ENCODE measurements around the gene JMY. TPM values are rescaled to one million over a fixed set of nuclear protein-coding genes. Genes with fewer than 3 reads are reported as not detected.
A peak's percentile ranks its signal among the peaks of the same experiment; 100 is the strongest.

JMY gene
- polyA plus RNA-seq, 4 donors: 1.6 to 10.3 (median 2.5) TPM

- FAIRE-seq (no peak), DNase-seq (no peak)
- Histone ChIP-seq H3K27me3 (ENCODE audit: control insufficient read depth in 3 of 3, insufficient read depth in 3 of 3, low read length in 3 of 3) (peaks cover 0 to 3% (median 0%) of the 10 kb centered on the region in 3 donors), H3K4me1 (ENCODE audit: control insufficient read depth in 3 of 3, insufficient read depth in 2 of 3, low read depth in 1 of 3, low read length in 2 of 3) (no peaks in the 10 kb centered on the region), H3K9me3 (ENCODE audit: control insufficient read depth in 2 of 2, insufficient read depth in 1 of 2, low read depth in 1 of 2, low read length in 1 of 2) (peaks cover 0 to 4% of the 10 kb centered on the region in 2 donors), H3K36me3 (ENCODE audit: control insufficient read depth in 3 of 3, insufficient read depth in 2 of 3, low read depth in 1 of 3, low read length in 3 of 3) (no peaks in the 10 kb centered on the region), H3K4me3 (ENCODE audit: low read depth in 1 of 3, low read length in 3 of 3) (no peak overlapping the region), H3K27ac (ENCODE audit: low read depth in 1 of 3, low read length in 2 of 3) (no peak overlapping the region)
- 89 to 90% (median 89%) methylated on average over 4 of the region's 4 CpGs for WGBS, 3 donors
Measured at GRCh38 chr5:79329453-79329852, 93.5 kb downstream of the JMY start.

GRCh38 chr5:79330071-79330470, 94.1 kb downstream of the JMY start:
- no peaks in the 10 kb centered on the region for H3K36me3 ChIP-seq (ENCODE audit: control insufficient read depth in 3 of 3, insufficient read depth in 2 of 3, low read depth in 1 of 3, low read length in 3 of 3)
- no peak overlapping the region for H3K4me3 ChIP-seq (ENCODE audit: low read depth in 1 of 3, low read length in 3 of 3)
- H3K4me1 ChIP-seq (ENCODE audit: control insufficient read depth in 3 of 3, insufficient read depth in 2 of 3, low read depth in 1 of 3, low read length in 2 of 3): no peaks in the 10 kb centered on the region
- DNase-seq (peak in 1 of 2 donors; percentile 3), FAIRE-seq (no peak)
- peaks cover 0 to 4% of the 10 kb centered on the region in 2 donors for H3K9me3 ChIP-seq (ENCODE audit: control insufficient read depth in 2 of 2, insufficient read depth in 1 of 2, low read depth in 1 of 2, low read length in 1 of 2)
- no peak overlapping the region for H3K27ac ChIP-seq (ENCODE audit: low read depth in 1 of 3, low read length in 2 of 3)
- 84 to 87% (median 86%) methylated on average over 5 of the region's 5 CpGs for WGBS, 3 donors
- peaks cover 0 to 3% (median 0%) of the 10 kb centered on the region in 3 donors for H3K27me3 ChIP-seq (ENCODE audit: control insufficient read depth in 3 of 3, insufficient read depth in 3 of 3, low read length in 3 of 3)

- no peak overlapping the region for H3K27ac ChIP-seq (ENCODE audit: low read depth in 1 of 3, low read length in 2 of 3)
- H3K27me3 ChIP-seq (ENCODE audit: control insufficient read depth in 3 of 3, insufficient read depth in 3 of 3, low read length in 3 of 3): peaks cover 0 to 3% (median 0%) of the 10 kb centered on the region in 3 donors
- DNase-seq (no peak), FAIRE-seq (no peak)
- no peaks in the 10 kb centered on the region for H3K4me1 ChIP-seq (ENCODE audit: control insufficient read depth in 3 of 3, insufficient read depth in 2 of 3, low read depth in 1 of 3, low read length in 2 of 3)
- no peak overlapping the region for H3K4me3 ChIP-seq (ENCODE audit: low read depth in 1 of 3, low read length in 3 of 3)
- 73 to 85% (median 78%) methylated on average over 10 of the region's 10 CpGs for WGBS, 3 donors
- H3K36me3 ChIP-seq (ENCODE audit: control insufficient read depth in 3 of 3, insufficient read depth in 2 of 3, low read depth in 1 of 3, low read length in 3 of 3): no peaks in the 10 kb centered on the region
- H3K9me3 ChIP-seq (ENCODE audit: control insufficient read depth in 2 of 2, insufficient read depth in 1 of 2, low read depth in 1 of 2, low read length in 1 of 2): peaks cover 0 to 4% of the 10 kb centered on the region in 2 donors
Measured at GRCh38 chr5:79333852-79334557, 98.1 kb downstream of the JMY start.

GRCh38 chr5:79346420-79346824, 110.5 kb downstream of the JMY start:
- Histone ChIP-seq H3K27me3 (ENCODE audit: control insufficient read depth in 3 of 3, insufficient read depth in 3 of 3, low read length in 3 of 3) (no peaks in the 10 kb centered on the region), H3K4me1 (ENCODE audit: control insufficient read depth in 3 of 3, insufficient read depth in 2 of 3, low read depth in 1 of 3, low read length in 2 of 3) (no peaks in the 10 kb centered on the region), H3K36me3 (ENCODE audit: control insufficient read depth in 3 of 3, insufficient read depth in 2 of 3, low read depth in 1 of 3, low read length in 3 of 3) (no peaks in the 10 kb centered on the region), H3K9me3 (ENCODE audit: control insufficient read depth in 2 of 2, insufficient read depth in 1 of 2, low read depth in 1 of 2, low read length in 1 of 2) (no peaks in the 10 kb centered on the region), H3K27ac (ENCODE audit: low read depth in 1 of 3, low read length in 2 of 3) (no peak overlapping the region), H3K4me3 (ENCODE audit: low read depth in 1 of 3, low read length in 3 of 3) (no peak overlapping the region)
- FAIRE-seq (no peak), DNase-seq (no peak)
- 85 to 88% (median 87%) methylated on average over 6 of the region's 6 CpGs for WGBS, 3 donors

GRCh38 chr5:79349047-79349446, 113.1 kb downstream of the JMY start:
- DNase-seq: no peak
- FAIRE-seq: no peak
- H3K27me3 ChIP-seq (ENCODE audit: control insufficient read depth in 3 of 3, insufficient read depth in 3 of 3, low read length in 3 of 3): no peaks in the 10 kb centered on the region
- H3K9me3 ChIP-seq (ENCODE audit: control insufficient read depth in 2 of 2, insufficient read depth in 1 of 2, low read depth in 1 of 2, low read length in 1 of 2): no peaks in the 10 kb centered on the region
- no peak overlapping the region for H3K27ac ChIP-seq (ENCODE audit: low read depth in 1 of 3, low read length in 2 of 3)
- H3K36me3 ChIP-seq (ENCODE audit: control insufficient read depth in 3 of 3, insufficient read depth in 2 of 3, low read depth in 1 of 3, low read length in 3 of 3): no peaks in the 10 kb centered on the region
- H3K4me3 ChIP-seq (ENCODE audit: low read depth in 1 of 3, low read length in 3 of 3): no peak overlapping the region
- 89 to 91% (median 90%) methylated on average over 10 of the region's 10 CpGs for WGBS, 3 donors
- H3K4me1 ChIP-seq (ENCODE audit: control insufficient read depth in 3 of 3, insufficient read depth in 2 of 3, low read depth in 1 of 3, low read length in 2 of 3): no peaks in the 10 kb centered on the region

- no peaks in the 10 kb centered on the region for H3K27me3 ChIP-seq (ENCODE audit: control insufficient read depth in 3 of 3, insufficient read depth in 3 of 3, low read length in 3 of 3)
- 50 to 74% (median 60%) methylated on average over 2 of the region's 2 CpGs for WGBS, 3 donors
- H3K4me3 ChIP-seq (ENCODE audit: low read depth in 1 of 3, low read length in 3 of 3): no peak overlapping the region
- no peak for FAIRE-seq
- H3K9me3 ChIP-seq (ENCODE audit: control insufficient read depth in 2 of 2, insufficient read depth in 1 of 2, low read depth in 1 of 2, low read length in 1 of 2): no peaks in the 10 kb centered on the region
- no peak for DNase-seq
- no peaks in the 10 kb centered on the region for H3K36me3 ChIP-seq (ENCODE audit: control insufficient read depth in 3 of 3, insufficient read depth in 2 of 3, low read depth in 1 of 3, low read length in 3 of 3)
- no peak overlapping the region for H3K27ac ChIP-seq (ENCODE audit: low read depth in 1 of 3, low read length in 2 of 3)
- no peaks in the 10 kb centered on the region for H3K4me1 ChIP-seq (ENCODE audit: control insufficient read depth in 3 of 3, insufficient read depth in 2 of 3, low read depth in 1 of 3, low read length in 2 of 3)
Measured at GRCh38 chr5:79349881-79350280, 114.0 kb downstream of the JMY start.

GRCh38 chr5:79357398-79357797, 121.5 kb downstream of the JMY start:
- Histone ChIP-seq H3K27me3 (ENCODE audit: control insufficient read depth in 3 of 3, insufficient read depth in 3 of 3, low read length in 3 of 3) (no peaks in the 10 kb centered on the region), H3K4me3 (ENCODE audit: low read depth in 1 of 3, low read length in 3 of 3) (no peak overlapping the region), H3K27ac (ENCODE audit: low read depth in 1 of 3, low read length in 2 of 3) (no peak overlapping the region), H3K36me3 (ENCODE audit: control insufficient read depth in 3 of 3, insufficient read depth in 2 of 3, low read depth in 1 of 3, low read length in 3 of 3) (no peaks in the 10 kb centered on the region), H3K4me1 (ENCODE audit: control insufficient read depth in 3 of 3, insufficient read depth in 2 of 3, low read depth in 1 of 3, low read length in 2 of 3) (no peaks in the 10 kb centered on the region), H3K9me3 (ENCODE audit: control insufficient read depth in 2 of 2, insufficient read depth in 1 of 2, low read depth in 1 of 2, low read length in 1 of 2) (no peaks in the 10 kb centered on the region)
- FAIRE-seq (no peak), DNase-seq (no peak)
- WGBS, 3 donors: 8 to 17% (median 10%) methylated on average over 1 of the region's 1 CpG
